Endodermal cell (in vitro differentiated cells): ENCODE data around the gene NPAS3. TPM values are rescaled to one million over a fixed set of nuclear protein-coding genes. Genes with fewer than 3 reads are reported as not detected.

ENCODE experiments used
- DNase-seq: peaks from one replicate; pipeline ENCODE4 v3.0.0-alpha.2; 2017
- H3K27ac ChIP-seq: 2 replicates; pipeline ENCODE4 v1.5.1; 2013; ENCODE audit warnings: mild to moderate bottlenecking, low read depth, low read length, moderate library complexity
- H3K27me3 ChIP-seq: 2 replicates; pipeline ENCODE4 v1.6.1; 2013; ENCODE audit warnings: mild to moderate bottlenecking, low read length, moderate library complexity; ENCODE audit not compliant: insufficient read depth, control insufficient read depth, poor library complexity, severe bottlenecking
- H3K36me3 ChIP-seq: 2 replicates; pipeline ENCODE4 v1.7.0; 2013; ENCODE audit warnings: mild to moderate bottlenecking, low read length, moderate library complexity; ENCODE audit not compliant: control insufficient read depth, insufficient read depth
- H3K4me1 ChIP-seq: one replicate; pipeline ENCODE4 v1.7.0; 2013; ENCODE audit warnings: low read length; ENCODE audit not compliant: control insufficient read depth, insufficient read depth
- H3K4me3 ChIP-seq: 2 replicates; pipeline ENCODE4 v1.5.1; 2013; ENCODE audit warnings: mild to moderate bottlenecking, low read length, moderate library complexity
- H3K9ac ChIP-seq: 2 replicates; pipeline ENCODE4 v1.6.1; 2013; ENCODE audit warnings: mild to moderate bottlenecking, low read length, moderate library complexity; ENCODE audit not compliant: poor library complexity, severe bottlenecking; ENCODE audit errors: extremely low read depth
- H3K9me3 ChIP-seq: 2 replicates; pipeline ENCODE4 v1.6.1; 2013; ENCODE audit warnings: mild to moderate bottlenecking, low read length, moderate library complexity; ENCODE audit not compliant: control insufficient read depth
- H3K27ac Mint-ChIP-seq: 2 replicates; pipeline ENCODE4 v1.8.0; 2020; ENCODE audit warnings: mixed read lengths
- H3K27me3 Mint-ChIP-seq: 2 replicates; pipeline ENCODE4 v1.8.0; 2021; ENCODE audit warnings: mild to moderate bottlenecking, mixed read lengths; ENCODE audit not compliant: insufficient read depth
- H3K36me3 Mint-ChIP-seq: 2 replicates; pipeline ENCODE4 v1.8.0; 2020; ENCODE audit warnings: low read depth, mixed read lengths
- H3K4me1 Mint-ChIP-seq: 2 replicates; pipeline ENCODE4 v1.8.0; 2020; ENCODE audit warnings: mixed read lengths
- H3K4me3 Mint-ChIP-seq: 2 replicates; pipeline ENCODE4 v1.8.0; 2020; ENCODE audit warnings: mild to moderate bottlenecking, moderate library complexity, mixed read lengths
- H3K9me3 Mint-ChIP-seq: 2 replicates; pipeline ENCODE4 v1.8.0; 2020; ENCODE audit warnings: mild to moderate bottlenecking, mixed read lengths
- WGBS, 2 experiments: methylation state at CpG; one replicate each; pipeline versions ENCODE4 v1.1.5 to v1.1.7; 2013; ENCODE audit warnings: missing lambda C conversion rate in 2 of 2, mixed read lengths in 1 of 2; ENCODE audit not compliant: insufficient coverage in 1 of 2, insufficient read length in 1 of 2; 5-methylcytosine and 5-hydroxymethylcytosine counted together
- total RNA-seq, 2 donors: library from RNA; stranded (reverse); fragmentation: NEBNext Ultra II Directional in 1 of 2; extraction: Animal tissue kit (Norgen Biotek cat#: 25700) in 1 of 2; gene quantifications; 2 replicates in 1 of 2; 3 replicates in 1 of 2; pipeline ENCODE4 v1.2.1, GENCODE V29; 2021
- TF ChIP-seq, protein P1 (sequence below): fragments of 200-600 bp; sonication (generic); conservative IDR thresholded peaks from 2 replicates; pipeline ENCODE4 v1.5.0; 2021; ENCODE audit warnings: antibody characterized with exemption, mild to moderate bottlenecking

Gene NPAS3
- total RNA-seq, 2 donors from 2014 or later: 1.4 to 1.6 TPM

DNA sequence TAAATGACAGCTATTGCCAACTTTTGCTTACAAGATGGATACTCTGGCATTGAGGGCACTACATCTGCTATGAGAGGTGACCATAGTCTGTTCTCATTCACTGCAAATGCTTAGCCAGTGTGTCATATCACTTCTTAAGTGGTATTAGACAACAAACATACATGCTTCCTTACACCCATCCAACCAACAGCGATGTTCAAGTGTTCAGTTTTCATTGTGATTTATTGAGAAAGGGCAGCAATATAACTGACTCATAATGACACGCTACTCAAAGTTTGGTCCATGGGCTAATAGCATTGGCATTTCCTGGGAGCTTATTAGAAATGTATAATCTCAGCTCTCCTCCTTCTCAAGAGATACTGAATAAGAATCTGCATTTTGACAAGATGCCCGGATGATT, 181.7 kb downstream of the NPAS3 start:
- peaks cover 3% of the 10 kb centered on the region for H3K4me1 ChIP-seq
- H3K36me3 Mint-ChIP-seq: no peaks in the 10 kb centered on the region

DNA sequence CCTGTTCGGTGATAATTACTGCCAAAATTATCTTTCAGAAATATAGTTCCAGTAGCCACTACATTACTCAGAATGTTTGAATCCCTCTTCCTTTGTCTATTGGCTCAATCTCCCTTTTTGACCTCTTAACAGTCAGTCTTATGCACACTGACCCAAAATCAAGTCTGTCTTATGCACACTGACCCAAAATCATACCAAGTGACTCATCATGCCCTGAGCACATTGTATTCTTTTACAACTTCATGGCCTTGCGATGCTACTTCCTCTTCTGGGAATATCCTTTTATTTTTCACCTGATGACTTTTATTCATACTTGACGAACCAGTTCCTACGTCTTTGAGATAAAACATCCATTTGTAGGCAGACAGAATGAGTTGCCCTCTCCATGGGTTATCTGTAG, 182.3 kb downstream of the NPAS3 start:
- Mint-ChIP-seq H3K9me3 (no peaks in the 10 kb centered on the region), H3K4me1 (peaks cover 10% of the 10 kb centered on the region), H3K27ac (no peak overlapping the region), H3K4me3 (no peak overlapping the region), H3K36me3 (no peaks in the 10 kb centered on the region), H3K27me3 (no peaks in the 10 kb centered on the region)
- Histone ChIP-seq H3K4me1 (peaks cover 3% of the 10 kb centered on the region), H3K27ac (no peak overlapping the region), H3K4me3 (no peak overlapping the region), H3K9me3 (no peaks in the 10 kb centered on the region), H3K27me3 (no peaks in the 10 kb centered on the region), H3K9ac (no peak overlapping the region), H3K36me3 (no peaks in the 10 kb centered on the region)
- no peak for DNase-seq
- TF ChIP-seq, protein P1, sequence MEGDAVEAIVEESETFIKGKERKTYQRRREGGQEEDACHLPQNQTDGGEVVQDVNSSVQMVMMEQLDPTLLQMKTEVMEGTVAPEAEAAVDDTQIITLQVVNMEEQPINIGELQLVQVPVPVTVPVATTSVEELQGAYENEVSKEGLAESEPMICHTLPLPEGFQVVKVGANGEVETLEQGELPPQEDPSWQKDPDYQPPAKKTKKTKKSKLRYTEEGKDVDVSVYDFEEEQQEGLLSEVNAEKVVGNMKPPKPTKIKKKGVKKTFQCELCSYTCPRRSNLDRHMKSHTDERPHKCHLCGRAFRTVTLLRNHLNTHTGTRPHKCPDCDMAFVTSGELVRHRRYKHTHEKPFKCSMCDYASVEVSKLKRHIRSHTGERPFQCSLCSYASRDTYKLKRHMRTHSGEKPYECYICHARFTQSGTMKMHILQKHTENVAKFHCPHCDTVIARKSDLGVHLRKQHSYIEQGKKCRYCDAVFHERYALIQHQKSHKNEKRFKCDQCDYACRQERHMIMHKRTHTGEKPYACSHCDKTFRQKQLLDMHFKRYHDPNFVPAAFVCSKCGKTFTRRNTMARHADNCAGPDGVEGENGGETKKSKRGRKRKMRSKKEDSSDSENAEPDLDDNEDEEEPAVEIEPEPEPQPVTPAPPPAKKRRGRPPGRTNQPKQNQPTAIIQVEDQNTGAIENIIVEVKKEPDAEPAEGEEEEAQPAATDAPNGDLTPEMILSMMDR: no peak
- 93 to 100% methylated on average over 4 of the region's 4 CpGs for WGBS, 2 experiments

More for the DNA sequence above, 181.7 kb downstream of the NPAS3 start:
- no peak overlapping the region for H3K4me3 Mint-ChIP-seq
- TF ChIP-seq, protein P1: no peak
- H3K27me3 ChIP-seq: no peaks in the 10 kb centered on the region
- H3K27me3 Mint-ChIP-seq: no peaks in the 10 kb centered on the region
- H3K36me3 ChIP-seq: no peaks in the 10 kb centered on the region
- no peak overlapping the region for H3K9ac ChIP-seq
- peaks cover 10% of the 10 kb centered on the region for H3K4me1 Mint-ChIP-seq
- DNase-seq: no peak
- H3K27ac Mint-ChIP-seq: no peak overlapping the region
- no peak overlapping the region for H3K4me3 ChIP-seq
- no peaks in the 10 kb centered on the region for H3K9me3 Mint-ChIP-seq
- 79 to 81% methylated on average over 3 of the region's 3 CpGs for WGBS, 2 experiments
- H3K9me3 ChIP-seq: no peaks in the 10 kb centered on the region
- no peak overlapping the region for H3K27ac ChIP-seq

DNA sequence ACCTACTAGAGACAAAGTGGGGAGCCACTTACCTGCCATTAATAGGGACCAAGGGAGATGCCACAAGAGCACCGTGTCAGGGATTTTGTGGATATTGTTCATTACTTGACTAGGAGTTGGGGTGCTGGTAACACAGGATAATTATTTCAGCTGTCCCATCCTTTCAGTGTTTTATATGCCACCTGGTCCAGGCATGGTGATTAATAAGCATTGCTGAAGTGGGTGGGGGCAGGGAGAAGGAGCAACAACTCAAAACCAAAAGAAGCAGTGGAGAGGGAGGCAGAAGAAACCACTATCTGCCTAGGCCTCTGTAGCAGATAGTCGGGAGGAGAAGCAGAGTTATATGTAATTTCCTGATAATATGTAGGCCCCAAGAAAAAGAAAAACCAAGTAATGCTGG, 184.6 kb downstream of the NPAS3 start:
- no peak for DNase-seq
- Histone ChIP-seq H3K9me3 (no peaks in the 10 kb centered on the region), H3K4me1 (peaks cover 3% of the 10 kb centered on the region), H3K27ac (no peak overlapping the region), H3K9ac (no peak overlapping the region), H3K27me3 (no peaks in the 10 kb centered on the region), H3K4me3 (no peak overlapping the region), H3K36me3 (no peaks in the 10 kb centered on the region)
- WGBS, 2 experiments: 85 to 95% methylated on average over 2 of the region's 2 CpGs
- H3K27me3 Mint-ChIP-seq: no peaks in the 10 kb centered on the region
- TF ChIP-seq, protein P1: no peak
- peaks cover 10% of the 10 kb centered on the region for H3K4me1 Mint-ChIP-seq
- H3K4me3 Mint-ChIP-seq: no peak overlapping the region
- H3K36me3 Mint-ChIP-seq: no peaks in the 10 kb centered on the region
- no peaks in the 10 kb centered on the region for H3K9me3 Mint-ChIP-seq
- no peak overlapping the region for H3K27ac Mint-ChIP-seq
